LNCAP (cell line): ENCODE results near the gene TAS1R1.

ENCODE experiments used
- CTCF ChIP-seq: fragments of 450-650 bp; IDR thresholded peaks from 2 replicates; pipeline ENCODE4 v1.5.1; 2017; ENCODE audit warnings: mild to moderate bottlenecking

The TAS1R1 gene

DNA sequence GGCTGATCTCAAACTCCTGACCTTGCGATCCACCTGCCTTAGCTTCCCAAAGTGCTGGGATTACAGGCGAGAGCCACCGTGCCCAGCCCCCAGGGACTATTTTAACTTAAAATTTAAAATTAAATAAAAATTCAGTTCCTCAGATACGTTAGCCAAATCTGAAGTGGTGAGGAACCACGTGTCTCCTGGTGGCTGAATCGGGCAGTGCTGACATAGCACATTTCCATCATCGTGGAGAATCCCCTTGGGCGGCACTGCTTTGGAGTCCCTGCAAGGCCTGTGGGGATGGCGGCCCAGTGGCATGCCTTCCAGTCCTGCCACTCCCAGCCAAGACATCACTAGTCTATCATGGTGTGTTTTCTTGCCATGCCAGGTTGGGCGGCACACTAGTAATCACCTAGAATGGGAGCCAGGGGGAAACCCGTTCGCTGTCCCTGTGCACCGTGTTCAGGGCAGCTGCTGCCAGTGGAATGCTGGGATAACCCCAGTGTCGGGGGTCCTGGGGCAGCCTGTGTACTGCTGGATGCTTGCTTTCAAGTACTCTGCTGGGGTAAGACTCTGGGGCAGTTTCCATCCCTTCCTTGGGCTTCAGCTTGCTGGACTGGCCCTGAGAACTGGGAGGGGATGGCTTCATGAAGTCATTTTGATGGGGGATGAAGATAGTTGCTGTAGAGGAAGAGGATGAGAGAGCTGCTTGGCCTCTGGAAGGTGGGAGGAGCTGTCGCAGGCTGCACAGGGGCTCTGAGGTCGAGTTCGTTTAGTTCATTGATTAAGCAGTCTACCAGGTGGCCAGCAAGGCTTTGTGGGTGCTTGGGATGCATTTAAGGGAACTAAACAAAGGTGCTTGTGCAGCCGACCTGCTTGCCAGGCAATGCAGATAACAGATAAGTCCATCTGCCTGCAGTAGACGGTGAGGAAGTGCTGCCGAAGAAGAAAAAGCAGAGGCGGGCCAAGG lies 29.3 kb downstream of the TAS1R1 start:
- no peak for TF ChIP-seq CTCF

- no peak for TF ChIP-seq CTCF
These were observed 30.1 kb downstream of the TAS1R1 start for GRCh38 chr1:6585081-6585722.

- no peak for TF ChIP-seq CTCF
These were observed 30.7 kb downstream of the TAS1R1 start for GRCh38 chr1:6585841-6586240.

DNA sequence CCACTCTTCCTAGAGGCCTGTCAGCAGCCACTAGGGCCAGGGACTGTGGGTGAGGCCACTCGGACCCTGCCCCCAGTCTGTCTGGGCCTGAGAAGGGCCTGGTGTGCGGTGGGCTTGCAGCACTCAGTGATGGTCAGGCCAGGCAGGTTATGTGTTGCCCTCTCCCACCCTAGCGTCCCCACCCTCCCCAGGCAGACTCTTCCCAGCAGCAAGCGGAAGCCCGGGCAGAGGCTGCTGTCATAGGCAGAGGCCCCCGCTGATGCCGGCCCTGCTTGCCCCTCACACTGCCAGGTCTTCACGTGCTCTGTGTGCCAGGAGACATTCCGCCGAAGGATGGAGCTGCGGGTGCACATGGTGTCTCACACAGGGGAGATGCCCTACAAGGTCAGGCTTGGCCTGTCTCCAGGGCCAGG lies 31.3 kb downstream of the TAS1R1 start:
- TF ChIP-seq CTCF, result no peak

- no peak for TF ChIP-seq CTCF
These were observed 32.3 kb downstream of the TAS1R1 start for GRCh38 chr1:6587261-6588005.

DNA sequence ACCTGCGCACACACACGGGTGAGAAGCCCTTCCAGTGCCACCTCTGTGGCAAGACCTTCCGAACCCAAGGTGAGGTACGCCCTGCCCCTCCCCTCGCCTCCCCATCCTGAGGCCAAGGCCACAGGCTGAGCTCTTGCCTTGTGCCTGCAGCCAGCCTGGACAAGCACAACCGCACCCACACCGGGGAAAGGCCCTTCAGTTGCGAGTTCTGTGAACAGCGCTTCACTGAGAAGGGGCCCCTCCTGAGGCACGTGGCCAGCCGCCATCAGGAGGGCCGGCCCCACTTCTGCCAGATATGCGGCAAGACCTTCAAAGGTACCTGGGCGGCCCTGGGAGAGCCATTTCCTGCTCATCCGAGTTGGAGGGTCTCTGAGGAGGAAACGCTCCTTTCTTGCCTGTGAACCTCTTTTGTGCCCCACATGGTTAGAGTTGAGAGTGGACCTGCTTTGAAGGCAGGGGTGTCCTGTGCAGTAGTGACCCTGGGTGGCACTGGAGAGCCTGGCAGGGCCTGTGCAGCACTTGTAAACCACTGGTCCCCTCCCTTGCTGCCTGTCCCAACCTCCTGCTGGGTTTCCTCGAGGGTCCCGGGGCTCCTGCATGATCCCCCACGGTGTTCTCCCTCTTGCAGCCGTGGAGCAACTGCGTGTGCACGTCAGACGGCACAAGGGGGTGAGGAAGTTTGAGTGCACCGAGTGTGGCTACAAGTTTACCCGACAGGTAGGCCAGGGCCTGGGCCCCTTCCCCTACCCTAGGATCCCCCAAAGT lies 33.2 kb downstream of the TAS1R1 start:
- no peak for TF ChIP-seq CTCF
